IMR-90 (cell line): Measurements from ENCODE around the gene RNU6-1. TPM values are rescaled to one million over a fixed set of nuclear protein-coding genes. Genes with fewer than 3 reads are reported as not detected.

Experiments
- ATAC-seq: fragments of 200-7000 bp; cut with Tn5 transposase; 2 replicates; pipeline ENCODE4 v1.9.1; 2020; ENCODE audit warnings: low read depth, mild to moderate bottlenecking, moderate library complexity
- BruUV-seq: library from RNA; stranded (reverse); fragments of 400-500 nt; replicated peaks from 2 replicates; lab custom pipeline; 2021; lab: Mats Ljungman, UMichigan
- CTCF ChIA-PET: fragments of 300-600 bp; formaldehyde crosslinking; extraction: SDS; loops from one replicate; lab custom pipeline; 2021; ENCODE audit warnings: antibody characterized with exemption; lab: Yijun Ruan, JAX
- POLR2A ChIA-PET: fragments of 300-600 bp; sonication (Branson Sonifier 250); formaldehyde crosslinking; loops from one replicate; lab custom pipeline; 2022; ENCODE audit warnings: antibody characterized with exemption; ENCODE audit not compliant: unreplicated experiment; lab: Charles Lee
- DNase-seq: peaks from one replicate; pipeline ENCODE4 v3.0.0; 2013
- H2AFZ ChIP-seq: replicated peaks from 2 replicates; pipeline ENCODE3; 2013; ENCODE audit warnings: low read length, mild to moderate bottlenecking; ENCODE audit not compliant: poor library complexity
- H2AK5ac ChIP-seq: 2 replicates; pipeline ENCODE4 v1.6.1; 2013; ENCODE audit warnings: low read depth, low read length, inconsistent platforms
- H2AK9ac ChIP-seq: replicated peaks from 2 replicates; pipeline ENCODE3; 2013; ENCODE audit warnings: mild to moderate bottlenecking, low read depth, low read length, moderate library complexity; ENCODE audit not compliant: poor library complexity
- H2BK120ac ChIP-seq: 2 replicates; pipeline ENCODE4 v1.6.1; 2013; ENCODE audit warnings: low read depth, low read length, inconsistent platforms
- H2BK15ac ChIP-seq: 3 replicates; pipeline ENCODE4 v1.6.1; 2013; ENCODE audit warnings: low read depth, low read length, inconsistent platforms
- H2BK20ac ChIP-seq: 2 replicates; pipeline ENCODE4 v1.6.1; 2013; ENCODE audit warnings: low read depth, mild to moderate bottlenecking, inconsistent platforms, low read length, moderate library complexity
- H2BK5ac ChIP-seq: 2 replicates; pipeline ENCODE4 v1.6.1; 2013; ENCODE audit warnings: mild to moderate bottlenecking, low read depth, low read length, inconsistent platforms; ENCODE audit not compliant: poor library complexity, severe bottlenecking
- H3K14ac ChIP-seq: replicated peaks from 2 replicates; pipeline ENCODE4 v1.6.1; 2013; ENCODE audit warnings: low read depth, low read length, inconsistent platforms
- H3K18ac ChIP-seq: 2 replicates; pipeline ENCODE4 v1.6.1; 2013; ENCODE audit warnings: low read depth, low read length, control low read depth
- H3K23ac ChIP-seq: 2 replicates; pipeline ENCODE4 v1.6.1; 2013; ENCODE audit warnings: low read depth, low read length, inconsistent platforms
- H3K27ac ChIP-seq: 2 replicates; pipeline ENCODE4 v1.5.1; 2013; ENCODE audit warnings: mild to moderate bottlenecking, control low read depth, low read length; ENCODE audit not compliant: insufficient read depth
- H3K27me3 ChIP-seq: 2 replicates; pipeline ENCODE4 v1.6.1; 2013; ENCODE audit warnings: low read length; ENCODE audit not compliant: control insufficient read depth, insufficient read depth
- H3K36me3 ChIP-seq: 2 replicates; pipeline ENCODE4 v1.6.1; 2013; ENCODE audit warnings: low read length, mixed read lengths; ENCODE audit not compliant: control insufficient read depth, insufficient read depth
- H3K4ac ChIP-seq: 2 replicates; pipeline ENCODE4 v1.6.1; 2013; ENCODE audit warnings: low read depth, low read length, inconsistent platforms
- H3K4me1 ChIP-seq: 2 replicates; pipeline ENCODE4 v1.6.1; 2013; ENCODE audit warnings: low read length, mixed read lengths; ENCODE audit not compliant: control insufficient read depth, insufficient read depth
- H3K4me2 ChIP-seq: 2 replicates; pipeline ENCODE4 v1.6.1; 2013; ENCODE audit warnings: low read depth, mild to moderate bottlenecking, control low read depth, low read length, moderate library complexity
- H3K4me3 ChIP-seq: 2 replicates; pipeline ENCODE4 v1.5.1; 2013; ENCODE audit warnings: low read depth, mild to moderate bottlenecking, control low read depth, low read length, moderate library complexity; ENCODE audit not compliant: insufficient read depth
- H3K56ac ChIP-seq: 2 replicates; pipeline ENCODE4 v1.6.1; 2013; ENCODE audit warnings: low read length, inconsistent platforms; ENCODE audit not compliant: insufficient read depth; ENCODE audit errors: extremely low read depth
- H3K79me1 ChIP-seq, 2 experiments: 2 replicates each; pipeline ENCODE4 v1.6.1; 2013; ENCODE audit warnings: low read length in 2 of 2, inconsistent platforms in 1 of 2, low read depth in 1 of 2
- H3K9ac ChIP-seq: 2 replicates; pipeline ENCODE4 v1.6.1; 2013; ENCODE audit warnings: low read depth, low read length, control low read depth
- H3K9me1 ChIP-seq: 2 replicates; pipeline ENCODE4 v1.6.1; 2013; ENCODE audit warnings: low read length, inconsistent platforms; ENCODE audit not compliant: insufficient read depth
- H3K9me3 ChIP-seq: 2 replicates; pipeline ENCODE4 v1.6.1; 2013; ENCODE audit warnings: low read length; ENCODE audit not compliant: control insufficient read depth, insufficient read depth
- H4K20me1 ChIP-seq: 2 replicates; pipeline ENCODE4 v1.6.1; 2013; ENCODE audit warnings: low read length, inconsistent platforms; ENCODE audit not compliant: insufficient read depth
- H4K5ac ChIP-seq: 2 replicates; pipeline ENCODE4 v1.6.1; 2013; ENCODE audit warnings: mild to moderate bottlenecking, low read depth, low read length, control low read depth
- H4K8ac ChIP-seq, 2 experiments: 2 replicates each; pipeline ENCODE4 v1.6.1; 2013; ENCODE audit warnings: low read depth in 2 of 2, low read length in 2 of 2, control low read depth in 1 of 2, inconsistent platforms in 1 of 2
- H4K91ac ChIP-seq: 2 replicates; pipeline ENCODE4 v1.6.1; 2013; ENCODE audit warnings: low read depth, low read length, inconsistent platforms; ENCODE audit not compliant: insufficient read depth
- BHLHE40 ChIP-seq: fragments of 150-350 bp; IDR thresholded peaks from 2 replicates; pipeline ENCODE4 v1.6.1; 2016; ENCODE audit warnings: mild to moderate bottlenecking, low read depth, low read length
- CEBPB ChIP-seq: IDR thresholded peaks from 2 replicates; pipeline ENCODE4 v1.6.1; 2012; ENCODE audit warnings: low read depth, low read length, improper control_type of control experiment
- CHD1 ChIP-seq: IDR thresholded peaks from 2 replicates; pipeline ENCODE4 v1.6.1; 2012; ENCODE audit warnings: low read depth, low read length, improper control_type of control experiment
- CTCF ChIP-seq: conservative IDR thresholded peaks from 2 replicates; pipeline ENCODE4 v1.5.1; 2012; ENCODE audit warnings: mild to moderate bottlenecking, low read depth, low read length, improper control_type of control experiment
- ELK1 ChIP-seq: fragments of 150-350 bp; IDR thresholded peaks from 2 replicates; pipeline ENCODE4 v1.6.1; 2016; ENCODE audit warnings: low read depth, mild to moderate bottlenecking, low read length, moderate library complexity, borderline replicate concordance
- FOS ChIP-seq: fragments of 150-350 bp; IDR thresholded peaks from 2 replicates; pipeline ENCODE4 v1.6.1; 2016; ENCODE audit warnings: low read depth, low read length
- MAZ ChIP-seq: IDR thresholded peaks from 2 replicates; pipeline ENCODE4 v1.6.1; 2012; ENCODE audit warnings: low read depth, mild to moderate bottlenecking, low read length, improper control_type of control experiment, moderate library complexity, borderline replicate concordance
- MXI1 ChIP-seq: IDR thresholded peaks from 2 replicates; pipeline ENCODE4 v1.6.1; 2012; ENCODE audit warnings: low read depth, mild to moderate bottlenecking, low read length, moderate library complexity, borderline replicate concordance
- NFE2L2 ChIP-seq: fragments of 150-350 bp; IDR thresholded peaks from 2 replicates; pipeline ENCODE4 v1.6.1; 2016; ENCODE audit warnings: low read depth, mild to moderate bottlenecking, low read length
- POLR2A ChIP-seq: IDR thresholded peaks from 2 replicates; pipeline ENCODE4 v1.6.1; 2012; ENCODE audit warnings: mild to moderate bottlenecking, low read depth, low read length
- RAD21 ChIP-seq: IDR thresholded peaks from 2 replicates; pipeline ENCODE4 v1.6.1; 2012; ENCODE audit warnings: low read length, improper control_type of control experiment
- RCOR1 ChIP-seq: IDR thresholded peaks from 2 replicates; pipeline ENCODE4 v1.6.1; 2012; ENCODE audit warnings: mild to moderate bottlenecking, low read length, improper control_type of control experiment; ENCODE audit not compliant: insufficient replicate concordance
- RFX5 ChIP-seq: IDR thresholded peaks from 2 replicates; pipeline ENCODE4 v1.8.0; 2012; ENCODE audit warnings: low read depth, mild to moderate bottlenecking, low read length, moderate library complexity
- SMC3 ChIP-seq: fragments of 150-350 bp; IDR thresholded peaks from 2 replicates; pipeline ENCODE4 v1.6.1; 2016; ENCODE audit warnings: low read depth, mild to moderate bottlenecking, antibody characterized with exemption, low read length, moderate library complexity
- USF2 ChIP-seq: fragments of 150-350 bp; IDR thresholded peaks from 2 replicates; pipeline ENCODE4 v1.6.1; 2017; ENCODE audit warnings: mild to moderate bottlenecking, antibody characterized with exemption, low read length, low read depth
- WGBS, 2 experiments: methylation state at CpG; one replicate each; pipeline versions ENCODE4 v1.1.5 to v1.1.7; 2013; ENCODE audit warnings: missing lambda C conversion rate in 2 of 2; ENCODE audit not compliant: insufficient read length in 1 of 2; ENCODE audit errors: extremely low coverage in 2 of 2; 5-methylcytosine and 5-hydroxymethylcytosine counted together
- dilution Hi-C: fragments of 300-500 bp; cut with HindIII; formaldehyde crosslinking; loops from one replicate; pipeline ENCODE4 v1.14.3; 2018; ENCODE audit warnings: low sequenced_read_pairs; ENCODE audit not compliant: unreplicated experiment
- in situ Hi-C: fragments of 300-500 bp; cut with MboI; formaldehyde crosslinking; loops from 3 replicates; pipeline ENCODE4 v1.14.3; 2019; ENCODE audit warnings: low sequenced_read_pairs, inconsistent platforms, mixed read lengths
- intact Hi-C: fragments of 100-400 bp; cut with micrococcal nuclease; formaldehyde crosslinking; loops from 2 replicates; pipeline ENCODE4 v1.10.0; 2022
- polyA plus RNA-seq, 3 experiments: library from polyadenylated mRNA; depleted of rRNA; stranded (reverse); fragments of >200 nt; gene quantifications; 2 replicates each; pipeline ENCODE4 v1.2.3, GENCODE V29; 2012; ENCODE audit warnings: low replicate concordance in 1 of 3
- total RNA-seq: library from RNA; depleted of rRNA; stranded (reverse); fragments of >200 nt; gene quantifications from 2 replicates; pipeline ENCODE4 v1.2.3, GENCODE V29; 2012

The RNU6-1 gene
- total and polyA plus RNA-seq, 2 of the 4 experiments (the other 2 are of a cell fraction) = not detected

DNA sequence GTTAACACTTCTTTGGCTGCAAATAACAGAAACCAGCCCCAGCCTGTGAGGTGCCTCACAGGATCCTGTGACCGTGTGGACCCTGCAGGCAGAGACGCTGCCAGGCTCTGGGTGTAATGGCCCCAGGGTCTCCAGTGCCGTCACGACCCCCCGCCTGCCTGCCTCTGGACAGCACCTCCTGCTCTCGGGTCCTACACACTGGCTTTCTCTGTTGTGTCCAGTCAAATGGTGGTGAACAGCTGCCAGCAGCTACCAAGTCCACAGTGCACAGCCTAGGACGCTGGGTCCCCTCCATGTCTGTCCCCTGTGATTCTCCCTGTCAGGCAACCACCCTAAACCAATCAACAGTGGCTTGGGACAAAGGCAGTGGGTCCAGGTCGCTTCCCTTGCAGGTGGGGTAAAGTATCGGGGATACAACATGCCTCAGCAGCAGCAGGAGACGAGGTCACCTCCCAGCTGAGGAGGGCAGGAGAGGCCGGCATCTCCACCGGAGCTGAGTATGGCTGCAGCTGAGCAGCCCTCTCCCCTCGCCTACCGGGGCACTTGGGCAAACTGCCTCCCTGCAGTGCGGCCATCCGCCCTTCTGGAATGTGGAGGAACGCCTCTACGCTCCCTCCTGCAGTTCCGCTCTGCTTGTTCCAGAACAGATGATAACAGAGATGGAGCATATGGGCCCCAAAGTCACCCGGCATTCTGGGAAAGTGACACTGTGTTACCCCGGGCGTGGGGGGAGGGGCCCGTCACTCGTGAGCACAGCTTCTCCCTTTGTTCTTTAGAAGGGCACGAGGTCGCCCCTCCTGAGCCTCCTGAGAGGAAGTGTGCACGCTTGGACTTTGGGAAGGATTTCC lies 35.6 kb downstream of the RNU6-1 start:
- POLR2A ChIA-PET = no interaction called here
- no peak for TF ChIP-seq RFX5
- TF ChIP-seq CEBPB = no peak
- no peak for TF ChIP-seq NFE2L2
- no peak for TF ChIP-seq BHLHE40
- no peak for TF ChIP-seq USF2
- no peak for TF ChIP-seq POLR2A
- TF ChIP-seq RAD21 = no peak
- no peak for TF ChIP-seq FOS
- no peak for TF ChIP-seq CTCF
- no peak for TF ChIP-seq CHD1
- TF ChIP-seq RCOR1 = no peak
- TF ChIP-seq SMC3 = no peak
- no peak for TF ChIP-seq MAZ
- no peak for TF ChIP-seq ELK1
- no peak for TF ChIP-seq MXI1

More for the DNA sequence above, 35.6 kb downstream of the RNU6-1 start:
- Histone ChIP-seq H2BK5ac (no peak overlapping the region), H3K9me3 (no peaks in the 10 kb centered on the region), H3K56ac (no peak overlapping the region), H3K4me1 (no peaks in the 10 kb centered on the region), H3K4ac (no peak overlapping the region), H2AFZ (no peak overlapping the region), H3K18ac (no peak overlapping the region), H3K9ac (no peak overlapping the region), H2BK120ac (no peak overlapping the region), H3K79me1 (no peaks in the 10 kb centered on the region; a peak in 1 of 4 replicates), H3K14ac (no peak overlapping the region), H4K5ac (no peak overlapping the region), H4K91ac (no peak overlapping the region), H3K9me1 (peaks cover 5% of the 10 kb centered on the region; the same call in 1 of the 2 replicates), H3K4me2 (no peak overlapping the region), H2AK9ac (no peak overlapping the region), H3K27ac (no peak overlapping the region), H3K27me3 (no peaks in the 10 kb centered on the region), H3K4me3 (no peak overlapping the region), H2AK5ac (no peak overlapping the region), H2BK20ac (no peak overlapping the region), H4K8ac (no peak overlapping the region), H3K23ac (no peak overlapping the region), H2BK15ac (no peak overlapping the region), H3K36me3 (peaks cover 2% of the 10 kb centered on the region; the same call in 1 of the 2 replicates), H4K20me1 (0 out of 2 replicates have a peak, but pooled peaks cover 7% of the 10 kb centered on the region)
- CTCF ChIA-PET = no interaction called here
- dilution Hi-C loops = no loop called here
- BruUV-seq = no TSS peak
- no peak for ATAC-seq
- no peak for DNase-seq
- 84% methylated on average over 10 of the region's 27 CpGs; no CpG with 5 or more reads in 1 of the 2 experiments for WGBS, 2 experiments
- in situ Hi-C loops = no loop called here
- intact Hi-C loops = no loop called here
